Measurements from ENCODE around the gene TBC1D4. TPM values are rescaled to one million over a fixed set of nuclear protein-coding genes. Genes with fewer than 3 reads are reported as not detected.

TBC1D4 gene
- total and polyA plus RNA-seq, 10 of the 15 experiments (the other 5 are each of a cell fraction or from before 2014, with no cell fraction given): 11.0 to 38.6 (median 25.5) TPM

DNA sequence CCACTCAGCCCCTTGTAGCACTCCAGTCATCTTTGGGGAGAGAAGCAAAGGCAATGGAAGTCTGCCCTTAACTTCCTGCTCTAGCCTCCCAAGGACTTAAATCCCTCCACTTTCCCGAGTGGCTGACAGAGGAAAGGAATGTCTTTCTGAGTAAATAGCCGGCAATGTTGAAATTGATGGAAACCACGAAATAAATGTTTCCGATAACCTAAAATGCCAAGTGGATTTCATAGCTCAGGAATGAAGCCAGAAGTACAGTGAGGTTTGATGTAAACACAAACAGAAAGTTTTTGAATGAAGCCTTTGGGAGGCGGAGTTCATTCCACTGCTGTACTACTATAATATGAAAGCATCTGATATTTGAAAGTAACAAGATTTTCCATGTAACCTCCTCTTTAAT, 14.0 kb upstream of the TBC1D4 start:
- TF ChIP-seq RAD21 (IDR thresholded peaks at IDR 0.05; ENCODE audit: insufficient read depth, low read depth, low read length) (no peak), IRF4 (IDR thresholded peaks at IDR 0.05; ENCODE audit: low read depth, low read length) (no peak), BACH1 (IDR thresholded peaks at IDR 0.05; ENCODE audit: borderline replicate concordance) (no peak), YBX1 (IDR thresholded peaks at IDR 0.05) (no peak), TBL1XR1 (IDR thresholded peaks at IDR 0.05; ENCODE audit: low read depth, low read length) (no peak), SP1 (IDR thresholded peaks at IDR 0.05; ENCODE audit: low read depth, low read length) (no peak), KLF5 (IDR thresholded peaks at IDR 0.05; ENCODE audit: partially characterized antibody) (no peak), NR2C2 (IDR thresholded peaks at IDR 0.05; ENCODE audit: borderline replicate concordance, control insufficient read depth, insufficient read length, low read depth) (no peak)
- TF ChIP-seq, protein P1, sequence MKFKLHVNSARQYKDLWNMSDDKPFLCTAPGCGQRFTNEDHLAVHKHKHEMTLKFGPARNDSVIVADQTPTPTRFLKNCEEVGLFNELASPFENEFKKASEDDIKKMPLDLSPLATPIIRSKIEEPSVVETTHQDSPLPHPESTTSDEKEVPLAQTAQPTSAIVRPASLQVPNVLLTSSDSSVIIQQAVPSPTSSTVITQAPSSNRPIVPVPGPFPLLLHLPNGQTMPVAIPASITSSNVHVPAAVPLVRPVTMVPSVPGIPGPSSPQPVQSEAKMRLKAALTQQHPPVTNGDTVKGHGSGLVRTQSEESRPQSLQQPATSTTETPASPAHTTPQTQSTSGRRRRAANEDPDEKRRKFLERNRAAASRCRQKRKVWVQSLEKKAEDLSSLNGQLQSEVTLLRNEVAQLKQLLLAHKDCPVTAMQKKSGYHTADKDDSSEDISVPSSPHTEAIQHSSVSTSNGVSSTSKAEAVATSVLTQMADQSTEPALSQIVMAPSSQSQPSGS (IDR thresholded peaks at IDR 0.05; ENCODE audit: low read length): no peak
- in situ Hi-C loops (cut with MboI): no loop called here

More for the DNA sequence above, 14.0 kb upstream of the TBC1D4 start:
- intact Hi-C loops (cut with micrococcal nuclease; ENCODE audit: unreplicated experiment): no loop called here
- RAD21 ChIA-PET (ENCODE audit: unreplicated experiment): interaction anchor here (0.6 kb wide), 1 partner anchor 37 kb away, joined by 3 read pairs; no protein-coding TSS in a partner anchor
- SMC1A ChIA-PET (ENCODE audit: uncharacterized antibody, unreplicated experiment): interaction anchor here (1.5 kb wide), 2 partner anchors 42 to 57 kb away, joined by 3 to 4 read pairs; partner anchors contain the start of gene COMMD6
- POLR2A ChIA-PET: interaction anchor here (0.7 kb wide), 1 partner anchor 743 kb away, joined by 3 read pairs; no protein-coding TSS in a partner anchor
- no peaks in the 10 kb centered on the region for H3K36me3 ChIP-seq (ENCODE audit: control insufficient read depth in 2 of 2, insufficient read depth in 2 of 2, low read length in 1 of 2)
- H3K27me3 ChIP-seq (replicated peaks in 1 of 2; ENCODE audit: control insufficient read depth in 2 of 2, insufficient read depth in 2 of 2, low read length in 1 of 2): no peaks in the 10 kb centered on the region
- H3K27ac ChIP-seq (ENCODE audit: control insufficient read depth, insufficient read depth): no peak overlapping the region
- H4K20me1 ChIP-seq (ENCODE audit: control insufficient read depth, insufficient read depth): no peaks in the 10 kb centered on the region
- H2AFZ ChIP-seq (ENCODE audit: control insufficient read depth, low read depth, low read length): no peak overlapping the region
- FAIRE-seq: no peak
- no peak overlapping the region for H3K4me3 ChIP-seq
- H3K9me3 ChIP-seq (replicated peaks; ENCODE audit: control insufficient read depth, insufficient read depth, low read length): no peaks in the 10 kb centered on the region; the same call in 2 of the 3 replicates
- no peak overlapping the region for H3K4me2 ChIP-seq (ENCODE audit: control insufficient read depth, insufficient read depth)
- no peaks in the 10 kb centered on the region for H3K4me1 ChIP-seq (ENCODE audit: control insufficient read depth, insufficient read depth, low read length)
- H3K9ac ChIP-seq (ENCODE audit: control insufficient read depth, insufficient read depth, low read length): no peak overlapping the region
- no peaks in the 10 kb centered on the region for H3K79me2 ChIP-seq (ENCODE audit: control insufficient read depth, insufficient read depth, low read length)
- no TSS peak for BruUV-seq (replicated peaks)
- DNase-seq (ENCODE audit: low read depth, low spot score): no peak
- WGBS (ENCODE audit: insufficient coverage, insufficient replicate concordance, low lambda C conversion rate, missing lambda C conversion rate): 95% methylated on average over 5 of the region's 5 CpGs
- CTCF ChIA-PET: no interaction called here
- ATAC-seq: no peak

Data from GM12878 (cell line).